ENCODE data around the gene CXCL11. TPM values are rescaled to one million over a fixed set of nuclear protein-coding genes. Genes with fewer than 3 reads are reported as not detected.
"Not testable (repeated sequence)": the region's sequence is repeated elsewhere in the genome, so short reads cannot be mapped to it uniquely, and the experiment has no call there.

Gene CXCL11
- total and polyA plus RNA-seq, 7 donors: 0.03 to 0.37 (median 0.15) TPM; not detected in 4

DNA sequence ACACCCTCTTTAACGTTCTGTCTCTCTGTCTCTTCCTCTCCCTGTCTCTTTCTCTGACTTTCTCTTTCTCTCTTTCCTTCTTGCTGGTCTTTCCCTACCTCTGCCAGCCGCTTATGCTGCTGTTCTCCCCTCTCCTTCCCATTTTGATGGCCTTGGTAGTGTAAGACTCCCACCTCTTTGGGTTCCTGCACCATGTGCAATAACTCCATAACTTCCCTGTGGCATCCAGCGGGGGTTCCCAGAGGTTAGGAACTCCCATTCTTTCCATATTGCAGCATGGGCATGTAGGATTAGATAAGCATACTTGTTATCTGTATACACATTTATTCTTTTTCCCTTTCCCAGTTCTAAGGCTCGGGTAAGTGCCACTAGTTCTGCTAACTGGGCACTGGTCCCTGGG lies 8.8 kb upstream of the CXCL11 start:
- not testable (repeated sequence) for ATAC-seq

DNA sequence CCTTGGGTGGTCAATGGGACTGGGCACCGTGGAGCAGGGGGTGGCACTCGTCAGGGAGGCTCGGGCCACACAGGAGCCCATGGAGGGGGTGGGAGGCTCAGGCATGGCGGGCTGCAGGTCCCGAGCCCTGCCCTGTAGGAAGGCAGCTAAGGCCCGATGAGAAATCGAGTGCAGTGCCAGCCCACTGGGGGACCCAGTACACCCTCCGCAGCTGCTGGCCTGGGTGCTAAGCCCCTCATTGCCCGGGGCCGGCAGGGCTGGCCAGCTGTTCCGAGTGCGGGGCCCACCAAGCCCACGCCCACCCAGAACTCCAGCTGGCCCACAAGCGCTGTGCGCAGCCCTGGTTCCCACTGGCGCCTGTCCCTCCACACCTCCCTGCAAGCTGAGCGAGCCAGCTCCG lies 7.4 kb upstream of the CXCL11 start:
- not testable (repeated sequence) for H3K9me3 ChIP-seq

More for the DNA sequence above, 8.8 kb upstream of the CXCL11 start:
- H3K27me3 ChIP-seq (ENCODE audit: insufficient read depth in 3 of 3, low read length in 2 of 3); DNase-seq; H3K27ac ChIP-seq; intact Hi-C loops (cut with DNase I); H3K9me3 ChIP-seq; H3K36me3 ChIP-seq (ENCODE audit: insufficient read depth in 1 of 2, low read depth in 1 of 2); H3K4me3 ChIP-seq; H3K4me1 ChIP-seq: not testable (repeated sequence)
- 71 to 83% (median 83%) methylated on average over 4 of the region's 4 CpGs for WGBS, 3 donors

DNA sequence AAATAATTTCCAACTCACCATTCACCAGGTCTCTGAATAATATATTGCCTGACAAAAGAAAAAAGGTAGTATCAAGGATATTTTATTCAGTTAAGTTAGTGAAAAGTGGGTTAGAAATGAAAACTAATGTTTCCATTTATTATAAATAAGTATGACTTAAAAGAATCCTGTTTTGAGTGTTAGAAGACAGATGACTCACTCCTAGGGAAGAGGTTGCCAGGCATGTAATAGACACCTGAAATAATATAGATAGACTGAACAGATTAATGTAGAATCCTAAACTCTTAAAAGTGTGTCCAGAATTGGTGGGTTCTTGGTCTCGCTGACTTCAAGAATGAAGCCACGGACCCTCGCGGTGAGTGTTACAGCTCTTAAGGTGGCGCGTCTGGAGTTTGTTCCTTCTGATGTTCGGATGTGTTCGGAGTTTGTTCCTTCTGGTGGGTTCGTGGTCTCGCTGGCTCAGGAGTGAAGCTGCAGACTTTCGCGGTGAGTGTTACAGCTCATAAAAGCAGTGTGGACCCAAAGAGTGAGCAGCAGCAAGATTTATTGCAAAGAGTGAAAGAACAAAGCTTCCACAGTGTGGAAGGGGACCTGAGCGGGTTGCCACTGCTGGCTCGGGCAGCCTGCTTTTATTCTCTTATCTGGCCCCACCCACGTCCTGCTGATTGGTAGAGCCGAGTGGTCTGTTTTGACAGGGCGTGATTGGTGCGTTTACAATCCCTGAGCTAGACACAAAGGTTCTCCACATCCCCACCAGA lies 6.5 kb upstream of the CXCL11 start:
- H3K27ac ChIP-seq; ATAC-seq; H3K4me1 ChIP-seq; DNase-seq; H3K36me3 ChIP-seq (ENCODE audit: insufficient read depth in 1 of 2, low read depth in 1 of 2); H3K27me3 ChIP-seq (ENCODE audit: insufficient read depth in 3 of 3, low read length in 2 of 3); intact Hi-C loops (cut with DNase I); H3K9me3 ChIP-seq; H3K4me3 ChIP-seq: not testable (repeated sequence)
- 71 to 86% (median 80%) methylated on average over 13 to 16 of the region's 18 CpGs for WGBS, 3 donors

More for the DNA sequence above, 7.4 kb upstream of the CXCL11 start:
- DNase-seq; intact Hi-C loops (cut with DNase I); H3K4me3 ChIP-seq; H3K27me3 ChIP-seq (ENCODE audit: insufficient read depth in 3 of 3, low read length in 2 of 3); H3K36me3 ChIP-seq (ENCODE audit: insufficient read depth in 1 of 2, low read depth in 1 of 2); ATAC-seq; H3K27ac ChIP-seq; H3K4me1 ChIP-seq: not testable (repeated sequence)
- WGBS, 3 donors: 71 to 95% (median 94%) methylated on average over 4 to 18 of the region's 18 CpGs

DNA sequence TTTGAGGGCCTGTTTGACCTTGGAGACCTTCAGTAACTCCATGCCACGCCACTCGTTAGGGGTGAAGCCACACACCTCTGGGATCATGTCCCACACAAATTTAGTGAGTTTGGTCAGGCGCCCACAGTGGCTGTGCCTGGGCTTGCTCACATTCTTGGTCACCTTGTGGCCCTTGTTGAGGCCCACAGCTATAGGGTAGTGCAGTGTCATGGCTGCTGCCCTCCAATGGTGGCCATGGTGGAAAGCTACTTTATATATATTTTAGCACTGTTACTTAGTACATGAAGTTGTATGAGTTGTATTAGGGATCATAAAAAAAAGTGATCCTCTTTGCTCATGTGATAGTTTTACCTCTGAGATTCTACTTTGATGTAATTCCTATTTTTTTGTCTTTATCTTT lies 985 bp upstream of the CXCL11 start:
- ATAC-seq (no peak), DNase-seq (no peak)
- 71 to 87% (median 79%) methylated on average over 3 of the region's 3 CpGs for WGBS, 3 donors
- H3K4me1 ChIP-seq: no peaks in the 10 kb centered on the region
- H3K27me3 ChIP-seq (ENCODE audit: insufficient read depth in 3 of 3, low read length in 2 of 3): no peaks in the 10 kb centered on the region
- no peak for TF ChIP-seq CTCF (IDR thresholded peaks at IDR 0.05)
- intact Hi-C loops (cut with DNase I): no loop called here
- H3K4me3 ChIP-seq: no peak overlapping the region
- no peaks in the 10 kb centered on the region for H3K9me3 ChIP-seq
- H3K27ac ChIP-seq: no peak overlapping the region
- no peaks in the 10 kb centered on the region for H3K36me3 ChIP-seq (ENCODE audit: insufficient read depth in 1 of 2, low read depth in 1 of 2)

DNA sequence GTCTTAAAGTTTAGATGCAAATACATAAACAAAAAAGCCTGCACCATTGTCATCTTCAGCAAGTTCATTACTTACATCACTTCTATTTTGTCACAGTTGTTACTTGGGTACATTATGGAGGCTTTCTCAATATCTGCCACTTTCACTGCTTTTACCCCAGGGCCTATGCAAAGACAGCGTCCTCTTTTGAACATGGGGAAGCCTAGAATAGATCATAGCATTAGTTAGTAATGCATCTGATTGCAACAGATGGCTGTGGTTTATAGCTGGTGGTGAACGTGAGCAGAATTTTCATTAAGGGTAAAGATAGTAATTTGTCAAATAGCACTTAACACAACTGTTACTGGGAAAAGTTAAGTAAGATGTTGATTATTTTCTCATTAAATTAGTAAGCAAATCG lies 729 bp downstream of the CXCL11 start:
- H3K27me3 ChIP-seq (ENCODE audit: insufficient read depth in 3 of 3, low read length in 2 of 3): no peaks in the 10 kb centered on the region
- DNase-seq (no peak), ATAC-seq (no peak)
- WGBS, 3 donors: 52 to 64% (median 57%) methylated on average over 3 of the region's 3 CpGs
- no peak overlapping the region for H3K4me3 ChIP-seq
- H3K4me1 ChIP-seq: no peaks in the 10 kb centered on the region
- no peak overlapping the region for H3K27ac ChIP-seq
- no peaks in the 10 kb centered on the region for H3K36me3 ChIP-seq (ENCODE audit: insufficient read depth in 1 of 2, low read depth in 1 of 2)
- no peak for TF ChIP-seq CTCF (IDR thresholded peaks at IDR 0.05)
- H3K9me3 ChIP-seq: no peaks in the 10 kb centered on the region
- intact Hi-C loops (cut with DNase I): no loop called here

DNA sequence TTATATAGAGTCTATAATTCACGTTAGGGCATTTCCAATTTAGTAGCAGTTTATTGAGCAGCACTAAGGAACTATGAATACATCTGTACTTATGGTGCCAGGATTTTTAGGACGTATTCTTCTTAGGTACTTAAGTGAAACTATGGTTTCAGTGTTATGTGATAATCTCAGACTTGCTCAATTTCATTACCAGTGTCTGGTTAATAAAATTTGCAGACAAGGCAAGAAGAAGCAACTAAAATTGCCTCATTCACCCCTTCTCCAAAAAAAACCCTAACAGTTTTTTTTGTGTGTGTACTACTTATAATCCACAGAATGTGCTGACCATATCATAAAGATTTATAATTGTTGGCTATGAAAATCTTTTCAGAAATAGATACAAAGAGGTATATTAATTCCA lies 6.6 kb downstream of the CXCL11 start:
- no peak for DNase-seq
- H3K27ac ChIP-seq: no peak overlapping the region
- H3K4me1 ChIP-seq: no peaks in the 10 kb centered on the region
- TF ChIP-seq CTCF (IDR thresholded peaks at IDR 0.05): no peak
- ATAC-seq: no peak
- H3K36me3 ChIP-seq (ENCODE audit: insufficient read depth in 1 of 2, low read depth in 1 of 2): no peaks in the 10 kb centered on the region
- H3K4me3 ChIP-seq: no peak overlapping the region
- WGBS, 3 donors: 55 to 68% (median 57%) methylated on average over 2 of the region's 2 CpGs
- no peaks in the 10 kb centered on the region for H3K27me3 ChIP-seq (ENCODE audit: insufficient read depth in 3 of 3, low read length in 2 of 3)
- H3K9me3 ChIP-seq: no peaks in the 10 kb centered on the region
- intact Hi-C loops (cut with DNase I): no loop called here

All from psoas muscle (tissue), 8 donors.